Caco-2 (cell line): ENCODE measurements around the gene FARS2. TPM values are rescaled to one million over a fixed set of nuclear protein-coding genes. Genes with fewer than 3 reads are reported as not detected.

ENCODE experiments used
- BruUV-seq: library from RNA; stranded (reverse); fragments of 400-500 nt; replicated peaks from 2 replicates; lab custom pipeline; 2021; lab: Mats Ljungman, UMichigan
- CTCF ChIA-PET: fragments of 300-600 bp; sonication (Branson Sonifier 250); formaldehyde crosslinking; loops from one replicate; lab custom pipeline; 2022; ENCODE audit warnings: antibody characterized with exemption; lab: Charles Lee
- POLR2A ChIA-PET: fragments of 300-600 bp; sonication (Branson Sonifier 250); formaldehyde crosslinking; loops from one replicate; lab custom pipeline; 2022; ENCODE audit warnings: antibody characterized with exemption; lab: Charles Lee
- DNase-seq, 2 experiments: peaks; one replicate each; pipeline versions ENCODE4 v3.0.0 to v3.0.0-alpha.2; 2020 to 2022
- H3K27me3 ChIP-seq: replicated peaks from 2 replicates; pipeline ENCODE4 v1.6.0; 2011; ENCODE audit warnings: low read length; ENCODE audit not compliant: control insufficient read depth, insufficient read depth
- H3K36me3 ChIP-seq: 2 replicates; pipeline ENCODE4 v1.5.1; 2011; ENCODE audit warnings: low read length; ENCODE audit not compliant: control insufficient read depth, insufficient read depth
- H3K4me1 ChIP-seq: fragments of 250-450 bp; sonication (Bioruptor Pico); 2 replicates; pipeline ENCODE4 v1.5.1; 2020; ENCODE audit warnings: mild to moderate bottlenecking
- H3K4me3 ChIP-seq: 2 replicates; pipeline ENCODE4 v1.5.1; 2011; ENCODE audit warnings: low read depth, mild to moderate bottlenecking, control low read depth, low read length
- H3K9me3 ChIP-seq: fragments of 250-450 bp; sonication (Bioruptor Pico); 2 replicates; pipeline ENCODE4 v1.5.1; 2020; ENCODE audit warnings: mild to moderate bottlenecking, moderate library complexity
- H3K27ac Mint-ChIP-seq: one replicate; pipeline ENCODE4 v1.8.0; 2022; ENCODE audit warnings: mixed read lengths; ENCODE audit not compliant: unreplicated experiment
- H3K27me3 Mint-ChIP-seq: one replicate; pipeline ENCODE4 v1.8.0; 2022; ENCODE audit warnings: mixed read lengths; ENCODE audit not compliant: insufficient read depth, unreplicated experiment
- H3K36me3 Mint-ChIP-seq: one replicate; pipeline ENCODE4 v1.8.0; 2022; ENCODE audit warnings: mild to moderate bottlenecking, mixed read lengths; ENCODE audit not compliant: insufficient read depth, unreplicated experiment
- H3K4me1 Mint-ChIP-seq: one replicate; pipeline ENCODE4 v1.8.0; 2022; ENCODE audit warnings: low read depth, mixed read lengths; ENCODE audit not compliant: unreplicated experiment
- H3K4me3 Mint-ChIP-seq: one replicate; pipeline ENCODE4 v1.8.0; 2022; ENCODE audit warnings: mild to moderate bottlenecking, moderate library complexity, mixed read lengths; ENCODE audit not compliant: unreplicated experiment
- H3K9me3 Mint-ChIP-seq: one replicate; pipeline ENCODE4 v1.8.0; 2022; ENCODE audit warnings: mixed read lengths; ENCODE audit not compliant: unreplicated experiment
- intact Hi-C: fragments of 100-400 bp; cut with micrococcal nuclease; formaldehyde crosslinking; loops from one replicate; pipeline ENCODE4 v1.10.0; 2022; ENCODE audit not compliant: unreplicated experiment
- total RNA-seq: library from RNA; stranded (reverse); gene quantifications from 2 replicates; pipeline ENCODE4 v1.2.3, GENCODE V29; 2022
- TF ChIP-seq, protein P1 (sequence below), 2 experiments: fragments of 200-600 bp in 1 of 2; IDR thresholded peaks; 1 replicate in 1 of 2; 2 replicates in 1 of 2; pipeline versions ENCODE4 v1.5.1 to v1.8.0; 2011 to 2022; ENCODE audit warnings: antibody characterized with exemption in 1 of 2, control low read depth in 1 of 2, inconsistent platforms in 1 of 2, low read depth in 1 of 2, low read length in 1 of 2, mild to moderate bottlenecking in 1 of 2, moderate library complexity in 1 of 2; ENCODE audit not compliant: insufficient read depth in 1 of 2, severe bottlenecking in 1 of 2, unreplicated experiment in 1 of 2

Gene FARS2
- total RNA-seq, 1 experiment from 2014 or later = 15.4 TPM

GRCh38 chr6:5728351-5729079 is 467.2 kb downstream of the FARS2 start:
- ChIA-PET POLR2A (no interaction called here), CTCF (no interaction called here)
- Histone ChIP-seq H3K36me3 (no peaks in the 10 kb centered on the region), H3K4me1 (no peaks in the 10 kb centered on the region), H3K4me3 (no peak overlapping the region), H3K27me3 (no peaks in the 10 kb centered on the region), H3K9me3 (no peaks in the 10 kb centered on the region)
- Mint-ChIP-seq H3K4me1 (peaks cover 5% of the 10 kb centered on the region), H3K4me3 (no peak overlapping the region), H3K36me3 (no peaks in the 10 kb centered on the region), H3K9me3 (no peaks in the 10 kb centered on the region), H3K27ac (no peak overlapping the region), H3K27me3 (no peaks in the 10 kb centered on the region)
- BruUV-seq = no TSS peak
- TF ChIP-seq, protein P1, sequence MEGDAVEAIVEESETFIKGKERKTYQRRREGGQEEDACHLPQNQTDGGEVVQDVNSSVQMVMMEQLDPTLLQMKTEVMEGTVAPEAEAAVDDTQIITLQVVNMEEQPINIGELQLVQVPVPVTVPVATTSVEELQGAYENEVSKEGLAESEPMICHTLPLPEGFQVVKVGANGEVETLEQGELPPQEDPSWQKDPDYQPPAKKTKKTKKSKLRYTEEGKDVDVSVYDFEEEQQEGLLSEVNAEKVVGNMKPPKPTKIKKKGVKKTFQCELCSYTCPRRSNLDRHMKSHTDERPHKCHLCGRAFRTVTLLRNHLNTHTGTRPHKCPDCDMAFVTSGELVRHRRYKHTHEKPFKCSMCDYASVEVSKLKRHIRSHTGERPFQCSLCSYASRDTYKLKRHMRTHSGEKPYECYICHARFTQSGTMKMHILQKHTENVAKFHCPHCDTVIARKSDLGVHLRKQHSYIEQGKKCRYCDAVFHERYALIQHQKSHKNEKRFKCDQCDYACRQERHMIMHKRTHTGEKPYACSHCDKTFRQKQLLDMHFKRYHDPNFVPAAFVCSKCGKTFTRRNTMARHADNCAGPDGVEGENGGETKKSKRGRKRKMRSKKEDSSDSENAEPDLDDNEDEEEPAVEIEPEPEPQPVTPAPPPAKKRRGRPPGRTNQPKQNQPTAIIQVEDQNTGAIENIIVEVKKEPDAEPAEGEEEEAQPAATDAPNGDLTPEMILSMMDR (IDR thresholded peaks at IDR 0.05; ENCODE audit: insufficient read depth in 1 of 2, low read depth in 1 of 2, low read length in 1 of 2, severe bottlenecking in 1 of 2, unreplicated experiment in 1 of 2) = no peak
- intact Hi-C loops = no loop called here
- DNase-seq = no peak

DNA sequence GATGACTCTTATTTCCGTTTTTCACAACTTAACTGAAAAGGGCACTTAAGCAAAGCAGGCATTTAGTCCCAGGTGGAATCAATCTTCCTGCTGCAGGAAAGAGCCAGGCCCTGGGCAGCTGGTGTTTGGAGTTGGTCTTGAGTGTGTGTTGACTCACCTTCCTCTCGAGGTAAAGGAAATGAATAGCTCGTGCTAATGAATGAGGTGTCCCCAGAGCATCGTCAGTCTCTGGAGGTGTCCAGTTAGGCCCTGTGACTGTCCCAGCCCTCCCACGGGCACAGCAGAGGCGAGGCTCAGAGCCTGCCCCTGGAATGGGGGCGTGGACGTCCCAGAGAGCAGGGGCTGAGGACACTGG is 467.7 kb downstream of the FARS2 start:
- no peak overlapping the region for H3K4me3 Mint-ChIP-seq
- ChIA-PET CTCF (no interaction called here), POLR2A (no interaction called here)
- Histone ChIP-seq H3K27me3 (no peaks in the 10 kb centered on the region), H3K9me3 (no peaks in the 10 kb centered on the region), H3K36me3 (no peaks in the 10 kb centered on the region), H3K4me1 (no peaks in the 10 kb centered on the region), H3K4me3 (no peak overlapping the region)
- H3K27ac Mint-ChIP-seq = no peak overlapping the region
- no peaks in the 10 kb centered on the region for H3K27me3 Mint-ChIP-seq
- no peaks in the 10 kb centered on the region for H3K36me3 Mint-ChIP-seq
- no TSS peak for BruUV-seq
- TF ChIP-seq, protein P1 (IDR thresholded peaks at IDR 0.05; ENCODE audit: insufficient read depth in 1 of 2, low read depth in 1 of 2, low read length in 1 of 2, severe bottlenecking in 1 of 2, unreplicated experiment in 1 of 2) = no peak
- no peaks in the 10 kb centered on the region for H3K9me3 Mint-ChIP-seq
- intact Hi-C loops = no loop called here
- DNase-seq = no peak
- H3K4me1 Mint-ChIP-seq = peaks cover 5% of the 10 kb centered on the region

- no peak overlapping the region for H3K27ac Mint-ChIP-seq
- no peaks in the 10 kb centered on the region for H3K9me3 Mint-ChIP-seq
- TF ChIP-seq, protein P1 (IDR thresholded peaks at IDR 0.05; ENCODE audit: insufficient read depth in 1 of 2, low read depth in 1 of 2, low read length in 1 of 2, severe bottlenecking in 1 of 2, unreplicated experiment in 1 of 2) = no peak
- no TSS peak for BruUV-seq
- no peak overlapping the region for H3K4me3 Mint-ChIP-seq
- H3K4me1 Mint-ChIP-seq = peaks cover 5% of the 10 kb centered on the region
- ChIA-PET POLR2A (no interaction called here), CTCF (no interaction called here)
- intact Hi-C loops = no loop called here
- Histone ChIP-seq H3K4me3 (no peak overlapping the region), H3K27me3 (no peaks in the 10 kb centered on the region), H3K36me3 (no peaks in the 10 kb centered on the region), H3K9me3 (no peaks in the 10 kb centered on the region), H3K4me1 (no peaks in the 10 kb centered on the region)
- no peaks in the 10 kb centered on the region for H3K36me3 Mint-ChIP-seq
- no peaks in the 10 kb centered on the region for H3K27me3 Mint-ChIP-seq
- DNase-seq = no peak
Observed at GRCh38 chr6:5729813-5730517, 468.7 kb downstream of the FARS2 start.
